ENCODE results near the gene CHURC1. TPM values are rescaled to one million over a fixed set of nuclear protein-coding genes. Genes with fewer than 3 reads are reported as not detected.

CHURC1 gene
- total RNA-seq, 2 experiments from 2014 or later, result 50.1 to 54.0 TPM

DNA sequence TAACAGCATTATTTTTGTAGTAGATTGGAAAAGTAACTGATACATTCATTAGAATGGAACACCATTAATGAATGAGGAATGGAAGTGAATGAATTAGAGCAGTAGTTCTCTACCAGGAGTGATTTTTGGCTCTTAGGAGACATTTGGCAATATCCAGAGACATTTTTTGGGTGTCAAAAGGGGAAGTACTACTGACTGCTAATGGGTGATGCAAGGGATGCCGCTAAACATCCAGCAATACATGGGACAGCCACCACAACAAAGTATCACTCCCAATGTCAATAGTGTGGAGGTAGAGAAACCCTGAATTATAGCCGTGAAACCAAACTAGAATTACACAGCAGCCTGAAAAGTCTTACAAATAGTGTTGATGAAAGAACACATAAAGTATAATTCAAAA is 1.5 kb downstream of the CHURC1 start:
- no peaks in the 10 kb centered on the region for H3K27me3 Mint-ChIP-seq
- H3K9me3 Mint-ChIP-seq, result no peaks in the 10 kb centered on the region
- ATAC-seq (ENCODE audit: poor library complexity) (no peak), DNase-seq (peak in 1 of 14 experiments; percentile 33)
- H3K36me3 Mint-ChIP-seq (ENCODE audit: low read depth), result peaks cover 59% of the 10 kb centered on the region
- Histone ChIP-seq H3K4me1 (ENCODE audit: insufficient read depth, low read length) (peaks cover 37% of the 10 kb centered on the region), H3K36me3 (ENCODE audit: insufficient read depth, low read length) (peaks cover 4% of the 10 kb centered on the region), H3K27ac (ENCODE audit: low read depth in 1 of 2, low read length in 2 of 2) (no peak overlapping the region), H3K27me3 (ENCODE audit: control insufficient read depth in 1 of 2, insufficient read depth in 2 of 2, low read length in 2 of 2) (no peaks in the 10 kb centered on the region), H3K9me3 (ENCODE audit: control insufficient read depth in 1 of 2, insufficient read depth in 1 of 2, low read length in 2 of 2) (no peaks in the 10 kb centered on the region), H3K4me3 (ENCODE audit: low read length) (peak overlapping the region; percentile 86)
- H3K27ac Mint-ChIP-seq, result peak overlapping the region; percentile 88
- peak overlapping the region; percentile 93 for H3K4me3 Mint-ChIP-seq
- peaks cover 70% of the 10 kb centered on the region for H3K4me1 Mint-ChIP-seq (ENCODE audit: low read depth)
- CTCF ChIA-PET, result no interaction called here
- intact Hi-C loops (cut with DNase I, micrococcal nuclease), result loop anchor here in 1 of 2 experiments (2.0 to 10.0 kb wide), 6 partner anchors 13 to 1589 kb away; partner anchors contain the start of genes FNTB, GPHN, HSPA2 and MAX
- TF ChIP-seq, protein P1, sequence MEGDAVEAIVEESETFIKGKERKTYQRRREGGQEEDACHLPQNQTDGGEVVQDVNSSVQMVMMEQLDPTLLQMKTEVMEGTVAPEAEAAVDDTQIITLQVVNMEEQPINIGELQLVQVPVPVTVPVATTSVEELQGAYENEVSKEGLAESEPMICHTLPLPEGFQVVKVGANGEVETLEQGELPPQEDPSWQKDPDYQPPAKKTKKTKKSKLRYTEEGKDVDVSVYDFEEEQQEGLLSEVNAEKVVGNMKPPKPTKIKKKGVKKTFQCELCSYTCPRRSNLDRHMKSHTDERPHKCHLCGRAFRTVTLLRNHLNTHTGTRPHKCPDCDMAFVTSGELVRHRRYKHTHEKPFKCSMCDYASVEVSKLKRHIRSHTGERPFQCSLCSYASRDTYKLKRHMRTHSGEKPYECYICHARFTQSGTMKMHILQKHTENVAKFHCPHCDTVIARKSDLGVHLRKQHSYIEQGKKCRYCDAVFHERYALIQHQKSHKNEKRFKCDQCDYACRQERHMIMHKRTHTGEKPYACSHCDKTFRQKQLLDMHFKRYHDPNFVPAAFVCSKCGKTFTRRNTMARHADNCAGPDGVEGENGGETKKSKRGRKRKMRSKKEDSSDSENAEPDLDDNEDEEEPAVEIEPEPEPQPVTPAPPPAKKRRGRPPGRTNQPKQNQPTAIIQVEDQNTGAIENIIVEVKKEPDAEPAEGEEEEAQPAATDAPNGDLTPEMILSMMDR (IDR thresholded peaks at IDR 0.05), result no peak
- POLR2A ChIA-PET, result interaction anchor here (1.2 to 5.8 kb wide), 4 partner anchors 10 to 187 kb away, joined by 4 to 132 read pairs (median 10); no protein-coding TSS in a partner anchor

DNA sequence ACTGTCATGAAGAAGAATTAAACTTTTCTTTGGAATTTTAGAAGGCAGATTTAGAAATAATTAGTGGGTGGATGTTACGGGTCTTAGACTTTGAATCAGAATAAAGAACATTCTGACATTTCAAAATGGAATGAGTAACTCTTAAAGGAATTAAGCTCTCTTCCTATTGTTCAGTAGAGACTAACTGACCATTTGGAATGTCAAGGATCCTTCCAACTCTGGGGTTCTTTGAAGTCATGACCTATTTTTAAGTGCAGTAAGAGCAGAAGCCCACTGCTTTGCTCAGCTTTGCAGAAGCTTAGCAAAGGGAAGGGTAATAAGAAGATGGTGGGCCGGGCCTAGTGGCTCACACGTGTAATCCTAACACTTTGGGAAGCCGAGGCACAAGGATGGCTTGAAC is 4.0 kb downstream of the CHURC1 start:
- Mint-ChIP-seq H3K36me3 (ENCODE audit: low read depth) (peaks cover 70% of the 10 kb centered on the region), H3K4me3 (peak overlapping the region; percentile 79), H3K27me3 (no peaks in the 10 kb centered on the region), H3K27ac (peak overlapping the region; percentile 79), H3K4me1 (ENCODE audit: low read depth) (peaks cover 84% of the 10 kb centered on the region), H3K9me3 (no peaks in the 10 kb centered on the region)
- Histone ChIP-seq H3K9me3 (ENCODE audit: control insufficient read depth in 1 of 2, insufficient read depth in 1 of 2, low read length in 2 of 2) (no peaks in the 10 kb centered on the region), H3K36me3 (ENCODE audit: insufficient read depth, low read length) (peaks cover 10% of the 10 kb centered on the region), H3K4me1 (ENCODE audit: insufficient read depth, low read length) (peaks cover 37% of the 10 kb centered on the region), H3K4me3 (ENCODE audit: low read length) (no peak overlapping the region), H3K27ac (ENCODE audit: low read depth in 1 of 2, low read length in 2 of 2) (no peak overlapping the region), H3K27me3 (ENCODE audit: control insufficient read depth in 1 of 2, insufficient read depth in 2 of 2, low read length in 2 of 2) (no peaks in the 10 kb centered on the region)
- intact Hi-C loops (cut with DNase I, micrococcal nuclease), result loop anchor here in 1 of 2 experiments (5.0 to 10.0 kb wide), 5 partner anchors 67 to 1587 kb away; partner anchors contain the start of genes FNTB, GPHN, HSPA2 and MAX
- TF ChIP-seq, protein P1 (IDR thresholded peaks at IDR 0.05), result no peak
- ChIA-PET CTCF (interaction anchor here (1.5 kb wide), 1 partner anchor 11 kb away, joined by 3 read pairs; no protein-coding TSS in a partner anchor), POLR2A (interaction anchor here (0.7 to 5.8 kb wide), 3 partner anchors 8 to 76 kb away, joined by 3 to 132 read pairs (median 5); no protein-coding TSS in a partner anchor)
- DNase-seq, result no peak
- ATAC-seq (ENCODE audit: poor library complexity), result no peak

DNA sequence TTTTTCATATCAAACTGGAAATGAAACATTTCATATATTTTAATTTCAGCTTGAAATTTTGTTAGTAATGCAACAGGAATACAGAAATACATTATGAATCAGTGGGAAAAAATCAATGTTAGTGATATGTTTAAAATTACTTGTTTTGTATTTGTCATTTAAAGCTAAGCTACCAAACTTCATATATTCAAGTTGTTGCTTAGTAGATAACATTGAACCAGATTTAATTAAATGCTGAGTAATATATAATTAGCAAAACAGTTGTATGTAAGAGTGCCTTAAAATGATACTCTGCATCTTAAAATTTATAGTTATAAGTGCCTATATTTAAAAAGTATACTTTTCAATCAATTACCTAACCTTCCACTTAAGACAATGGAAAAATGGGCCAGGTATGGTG is 5.0 kb downstream of the CHURC1 start:
- TF ChIP-seq, protein P1 (IDR thresholded peaks at IDR 0.05), result no peak

More for the DNA sequence above, 5.0 kb downstream of the CHURC1 start:
- Mint-ChIP-seq H3K27ac (peak overlapping the region; percentile 79), H3K27me3 (no peaks in the 10 kb centered on the region), H3K4me1 (ENCODE audit: low read depth) (peaks cover 88% of the 10 kb centered on the region), H3K9me3 (no peaks in the 10 kb centered on the region), H3K4me3 (no peak overlapping the region), H3K36me3 (ENCODE audit: low read depth) (peaks cover 76% of the 10 kb centered on the region)
- Histone ChIP-seq H3K9me3 (ENCODE audit: control insufficient read depth in 1 of 2, insufficient read depth in 1 of 2, low read length in 2 of 2) (no peaks in the 10 kb centered on the region), H3K4me1 (ENCODE audit: insufficient read depth, low read length) (peaks cover 32% of the 10 kb centered on the region), H3K27me3 (ENCODE audit: control insufficient read depth in 1 of 2, insufficient read depth in 2 of 2, low read length in 2 of 2) (no peaks in the 10 kb centered on the region), H3K36me3 (ENCODE audit: insufficient read depth, low read length) (peaks cover 14% of the 10 kb centered on the region), H3K27ac (ENCODE audit: low read depth in 1 of 2, low read length in 2 of 2) (no peak overlapping the region), H3K4me3 (ENCODE audit: low read length) (no peak overlapping the region)
- POLR2A ChIA-PET, result interaction anchor here (1.7 to 5.8 kb wide), 2 partner anchors 7 to 17 kb away, joined by 5 to 132 read pairs; no protein-coding TSS in a partner anchor
- ATAC-seq (ENCODE audit: poor library complexity) (no peak), DNase-seq (no peak)
- intact Hi-C loops (cut with DNase I, micrococcal nuclease), result loop anchor here in 1 of 2 experiments (5.0 to 10.0 kb wide), 5 partner anchors 66 to 1586 kb away; partner anchors contain the start of genes FNTB, GPHN, HSPA2 and MAX
- CTCF ChIA-PET, result interaction anchor here (1.5 to 1.7 kb wide), 2 partner anchors 10 to 67 kb away, joined by 3 to 5 read pairs; partner anchors contain the start of gene FNTB

Data from CD4-positive, alpha-beta T cell (primary cell).